Stimulated activated CD4-positive, alpha-beta T cell treated with anti-CD3 and anti-CD28 coated beads, TNF-alpha, amount 100 ng/mL, for 1 hour (primary cell): ENCODE data around the gene IFNA7.
"Not testable (repeated sequence)": the region's sequence is repeated elsewhere in the genome, so short reads cannot be mapped to it uniquely, and the experiment has no call there.

ENCODE experiments used
- DNase-seq, 3 donors: peaks; one replicate each; pipeline ENCODE4 v3.0.0-alpha.2; 2020; ENCODE audit warnings: low read depth in 3 of 3, low spot score in 1 of 3

Gene IFNA7

GRCh38 chr9:21182810-21183736, 18.9 kb downstream of the IFNA7 start:
- DNase-seq = not testable (repeated sequence)

- no peak for DNase-seq
Observed at GRCh38 chr9:21174671-21175070, 27.3 kb downstream of the IFNA7 start.

GRCh38 chr9:21172156-21172555, 29.8 kb downstream of the IFNA7 start:
- no peak for DNase-seq

GRCh38 chr9:21171351-21171750, 30.7 kb downstream of the IFNA7 start:
- DNase-seq = no peak

DNA sequence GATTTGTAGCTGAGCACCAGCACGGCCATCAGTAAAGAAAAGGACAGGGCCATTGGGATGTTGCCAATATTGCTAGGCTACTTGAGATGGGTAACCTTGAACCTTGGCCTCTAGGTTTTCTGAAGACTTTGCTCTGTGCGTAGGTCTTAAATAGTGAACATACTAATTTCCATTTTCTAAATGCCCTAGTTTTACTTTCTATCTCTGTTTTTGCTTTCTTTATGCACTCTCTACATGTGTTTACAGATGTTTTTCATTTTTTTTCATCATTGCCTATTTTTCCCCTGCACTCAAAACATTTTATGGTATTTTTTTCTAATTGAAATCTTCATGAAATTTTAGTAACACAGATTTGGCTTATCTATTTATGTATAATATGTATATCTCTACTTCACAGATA, 35.4 kb downstream of the IFNA7 start, which contains the start of gene IFNA21:
TSS of gene IFNA21 (minus strand) at position 101 of the 400 bp plus-strand sequence. CDS start at position 53, 48 bp downstream.
- not testable (repeated sequence) for DNase-seq

DNA sequence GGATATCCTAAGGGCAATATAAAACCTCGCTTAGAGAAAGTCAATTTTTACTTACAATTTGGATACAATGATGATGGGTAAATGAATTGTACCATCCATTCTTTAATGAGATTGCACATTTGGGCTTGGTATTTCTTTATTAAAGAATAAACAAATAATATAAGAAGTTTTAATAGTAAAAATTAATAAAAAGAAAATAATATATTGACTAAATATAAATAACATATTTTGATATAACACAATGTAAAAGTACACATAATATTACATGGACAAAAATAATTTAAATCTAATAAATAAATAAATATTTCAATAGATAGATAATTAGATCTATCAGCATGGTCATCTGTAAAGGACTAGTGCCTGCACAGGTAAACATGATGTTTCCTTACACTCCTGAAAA, 36.5 kb downstream of the IFNA7 start:
- DNase-seq = no peak

GRCh38 chr9:21160178-21160577, 41.8 kb downstream of the IFNA7 start:
- no peak for DNase-seq

DNA sequence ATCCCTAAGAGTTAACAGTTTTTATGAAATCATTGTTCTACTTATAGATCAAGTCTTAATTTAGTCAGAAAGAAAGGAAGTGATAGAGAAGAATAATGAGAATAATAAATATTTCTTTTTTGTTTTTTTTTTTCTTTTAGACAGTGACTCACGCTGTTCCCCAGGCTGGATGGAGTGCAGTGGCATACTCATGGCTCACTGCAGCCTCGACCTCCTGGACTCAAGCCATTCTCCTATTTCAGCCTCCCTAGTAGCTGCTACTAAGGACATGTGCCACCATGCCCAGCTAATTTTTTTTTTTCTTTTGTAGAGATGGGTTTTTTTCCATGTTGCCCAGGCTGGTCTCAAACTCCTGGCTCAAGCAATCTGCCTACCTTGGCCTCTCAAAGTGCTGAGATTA, 46.5 kb downstream of the IFNA7 start:
- DNase-seq = no peak

DNA sequence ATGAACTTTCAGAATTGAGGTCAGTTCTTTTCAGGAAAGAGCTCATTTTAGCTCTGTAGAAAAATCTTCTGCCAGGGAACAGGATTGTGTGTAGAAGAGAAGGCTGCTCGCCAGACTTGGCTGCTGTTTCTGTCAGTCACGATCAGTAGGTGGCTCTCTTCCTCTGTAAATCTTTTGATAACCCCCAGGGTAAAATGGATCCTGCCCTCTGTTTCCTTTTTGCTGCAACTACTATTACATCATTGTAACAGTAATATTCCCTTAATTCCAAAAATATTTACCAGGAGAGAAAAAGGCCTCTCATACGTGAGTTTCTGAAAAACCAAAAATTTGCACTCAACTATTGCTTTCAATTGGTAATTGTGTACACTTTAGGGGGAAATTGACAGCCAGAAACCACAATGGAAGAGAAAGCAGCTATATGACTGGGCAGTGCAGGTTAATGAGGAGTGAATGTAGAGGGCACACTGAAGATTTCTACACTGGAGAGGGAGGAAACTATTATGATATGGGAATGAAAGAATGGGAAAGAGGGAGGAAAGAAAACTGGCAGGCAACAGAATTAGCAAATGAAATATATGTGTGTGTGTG, 47.9 kb downstream of the IFNA7 start:
- DNase-seq = no peak

DNA sequence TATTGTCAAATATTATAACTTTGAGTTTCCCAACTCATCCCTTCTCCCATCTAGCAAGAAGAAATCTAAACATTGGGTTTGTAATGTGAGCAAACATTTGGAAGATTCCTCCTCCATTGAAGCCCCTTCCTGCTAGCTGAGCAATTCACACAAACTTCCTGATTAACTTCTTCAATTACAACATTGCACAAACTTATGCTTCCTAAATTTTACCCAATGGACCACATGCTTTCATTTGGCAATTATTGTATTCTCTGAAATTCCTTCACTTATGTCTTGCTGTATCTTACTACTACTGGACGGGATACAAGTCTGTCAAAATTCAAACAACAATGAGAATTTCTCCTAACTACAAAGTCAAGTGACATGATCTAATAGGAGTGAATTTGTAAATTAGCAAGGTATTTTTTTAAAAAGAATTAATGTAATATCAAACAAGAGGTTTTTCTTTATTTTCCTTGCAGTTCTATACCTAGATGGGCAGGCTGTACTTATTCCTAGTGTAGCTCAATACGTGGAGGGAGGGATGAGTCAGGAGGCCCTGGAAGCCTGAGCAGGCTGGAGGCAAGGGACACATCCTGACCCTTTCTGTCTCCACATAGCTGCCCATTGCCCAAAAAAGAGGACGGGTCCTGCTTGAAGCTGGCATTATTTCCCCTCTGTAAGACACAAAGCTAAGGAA, 48.5 kb downstream of the IFNA7 start:
- DNase-seq = no peak
